GM12892 (cell line): ENCODE measurements around the gene BEX2.
"Not testable (repeated sequence)": the region's sequence is repeated elsewhere in the genome, so short reads cannot be mapped to it uniquely, and the experiment has no call there.

Source experiments
- DNase-seq: peaks from one replicate; pipeline ENCODE4 v3.0.0; 2011; ENCODE audit not compliant: insufficient read length
- FAIRE-seq: peaks from 2 replicates; lab custom pipeline; 2011; peaks lifted over from hg19 to GRCh38; lab: Jason Lieb, UNC
- POLR2A ChIP-seq: IDR thresholded peaks from 2 replicates; pipeline ENCODE4 v1.6.1; 2011; ENCODE audit warnings: low read depth, low read length, control low read depth
- POLR2AphosphoS5 ChIP-seq: IDR thresholded peaks from 2 replicates; pipeline ENCODE4 v1.6.1; 2011; ENCODE audit warnings: low read depth, low read length, control low read depth
- TAF1 ChIP-seq: IDR thresholded peaks from 2 replicates; pipeline ENCODE4 v1.6.1; 2011; ENCODE audit warnings: low read depth, mild to moderate bottlenecking, control low read depth, low read length, borderline replicate concordance

BEX2 gene

GRCh38 chrX:103329991-103330390 is 19.2 kb upstream of the BEX2 start, which contains the start of gene TCEAL7:
TSS of gene TCEAL7 (plus strand) at chrX:103330239. CDS start at chrX:103331404, 1,165 bp downstream.
- TF ChIP-seq TAF1 (no peak), POLR2A (no peak), POLR2AphosphoS5 (no peak)
- DNase-seq (no peak), FAIRE-seq (no peak)

GRCh38 chrX:103311399-103311780 is 600 bp upstream of the BEX2 start:
- no peak for DNase-seq
- no peak for FAIRE-seq

GRCh38 chrX:103309860-103310554 is 783 bp downstream of the BEX2 start:
- FAIRE-seq (no peak), DNase-seq (no peak)
- no peak for TF ChIP-seq POLR2AphosphoS5
- no peak for TF ChIP-seq TAF1
- no peak for TF ChIP-seq POLR2A

More at GRCh38 chrX:103311399-103311780, 600 bp upstream of the BEX2 start:
- no peak for TF ChIP-seq POLR2A
- TF ChIP-seq TAF1, result no peak

GRCh38 chrX:103305666-103306065 is 5.1 kb downstream of the BEX2 start:
- FAIRE-seq, result not testable (repeated sequence)

GRCh38 chrX:103304705-103305104 is 6.1 kb downstream of the BEX2 start:
- no peak for TF ChIP-seq POLR2A
- TF ChIP-seq TAF1, result no peak
- no peak for TF ChIP-seq POLR2AphosphoS5
- DNase-seq, result no peak
- FAIRE-seq, result no peak

More at GRCh38 chrX:103305666-103306065, 5.1 kb downstream of the BEX2 start:
- DNase-seq, result not testable (repeated sequence)

GRCh38 chrX:103293118-103293517 is 17.7 kb downstream of the BEX2 start:
- FAIRE-seq (no peak), DNase-seq (no peak)
- no peak for TF ChIP-seq POLR2AphosphoS5
- no peak for TF ChIP-seq POLR2A

- DNase-seq (no peak), FAIRE-seq (no peak)
- TF ChIP-seq POLR2A, result no peak
- TF ChIP-seq TAF1, result no peak
- TF ChIP-seq POLR2AphosphoS5, result no peak
Measured at GRCh38 chrX:103279624-103280023, 31.2 kb downstream of the BEX2 start.

GRCh38 chrX:103276581-103277002 is 34.2 kb downstream of the BEX2 start, which contains the start of gene TCEAL5:
TSS of gene TCEAL5 (minus strand) at chrX:103276750. CDS start at chrX:103274563, 2,187 bp downstream.
- no peak for DNase-seq
- TF ChIP-seq TAF1 (no peak), POLR2A (no peak), POLR2AphosphoS5 (no peak)
- FAIRE-seq, result no peak

GRCh38 chrX:103275947-103276567 is 34.7 kb downstream of the BEX2 start:
- no peak for FAIRE-seq
- DNase-seq, result no peak
- TF ChIP-seq TAF1 (no peak), POLR2AphosphoS5 (no peak), POLR2A (no peak)

GRCh38 chrX:103274284-103274683 is 36.5 kb downstream of the BEX2 start:
- no peak for DNase-seq
- FAIRE-seq, result no peak
- TF ChIP-seq TAF1 (no peak), POLR2A (no peak), POLR2AphosphoS5 (no peak)
